ENCODE data around the gene CDS1.

CDS1 gene

DNA sequence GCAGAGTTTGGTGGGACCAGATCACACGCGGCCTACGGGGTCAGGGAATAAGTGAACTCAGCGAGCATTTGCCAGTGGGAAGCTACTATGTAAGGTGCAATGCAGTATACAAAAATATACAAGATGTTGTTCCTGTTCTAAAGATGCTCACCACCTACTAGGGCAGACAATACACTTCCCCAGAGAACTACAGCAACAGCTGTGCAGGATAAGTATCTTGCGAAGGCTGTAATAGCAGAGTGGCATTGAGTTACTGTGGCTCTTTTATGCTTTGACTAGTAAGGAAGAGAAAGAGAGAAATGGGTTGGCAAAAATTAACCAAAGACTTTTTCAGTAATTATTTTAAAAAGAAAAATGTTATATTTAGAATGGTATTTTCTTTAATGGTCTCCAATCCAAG, 61.2 kb downstream of the CDS1 start:
- no peak for TF ChIP-seq SIN3A (IDR thresholded peaks at IDR 0.05; ENCODE audit: borderline replicate concordance, insufficient read depth, low read length)
- no peak for TF ChIP-seq FOXP2 (optimal IDR thresholded peaks at IDR 0.05; ENCODE audit: borderline replicate concordance, extremely low read depth, extremely low read length, insufficient read depth)
- TF ChIP-seq POLR2AphosphoS5 (IDR thresholded peaks at IDR 0.05; ENCODE audit: low read depth, low read length) = no peak
- TF ChIP-seq TAF1 (IDR thresholded peaks at IDR 0.05; ENCODE audit: borderline replicate concordance, insufficient read depth, low read length) = no peak
- TF ChIP-seq, protein P1, sequence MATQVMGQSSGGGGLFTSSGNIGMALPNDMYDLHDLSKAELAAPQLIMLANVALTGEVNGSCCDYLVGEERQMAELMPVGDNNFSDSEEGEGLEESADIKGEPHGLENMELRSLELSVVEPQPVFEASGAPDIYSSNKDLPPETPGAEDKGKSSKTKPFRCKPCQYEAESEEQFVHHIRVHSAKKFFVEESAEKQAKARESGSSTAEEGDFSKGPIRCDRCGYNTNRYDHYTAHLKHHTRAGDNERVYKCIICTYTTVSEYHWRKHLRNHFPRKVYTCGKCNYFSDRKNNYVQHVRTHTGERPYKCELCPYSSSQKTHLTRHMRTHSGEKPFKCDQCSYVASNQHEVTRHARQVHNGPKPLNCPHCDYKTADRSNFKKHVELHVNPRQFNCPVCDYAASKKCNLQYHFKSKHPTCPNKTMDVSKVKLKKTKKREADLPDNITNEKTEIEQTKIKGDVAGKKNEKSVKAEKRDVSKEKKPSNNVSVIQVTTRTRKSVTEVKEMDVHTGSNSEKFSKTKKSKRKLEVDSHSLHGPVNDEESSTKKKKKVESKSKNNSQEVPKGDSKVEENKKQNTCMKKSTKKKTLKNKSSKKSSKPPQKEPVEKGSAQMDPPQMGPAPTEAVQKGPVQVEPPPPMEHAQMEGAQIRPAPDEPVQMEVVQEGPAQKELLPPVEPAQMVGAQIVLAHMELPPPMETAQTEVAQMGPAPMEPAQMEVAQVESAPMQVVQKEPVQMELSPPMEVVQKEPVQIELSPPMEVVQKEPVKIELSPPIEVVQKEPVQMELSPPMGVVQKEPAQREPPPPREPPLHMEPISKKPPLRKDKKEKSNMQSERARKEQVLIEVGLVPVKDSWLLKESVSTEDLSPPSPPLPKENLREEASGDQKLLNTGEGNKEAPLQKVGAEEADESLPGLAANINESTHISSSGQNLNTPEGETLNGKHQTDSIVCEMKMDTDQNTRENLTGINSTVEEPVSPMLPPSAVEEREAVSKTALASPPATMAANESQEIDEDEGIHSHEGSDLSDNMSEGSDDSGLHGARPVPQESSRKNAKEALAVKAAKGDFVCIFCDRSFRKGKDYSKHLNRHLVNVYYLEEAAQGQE (IDR thresholded peaks at IDR 0.05; ENCODE audit: insufficient read depth in 1 of 2, low read depth in 2 of 2, low read length in 2 of 2) = no peak

DNA sequence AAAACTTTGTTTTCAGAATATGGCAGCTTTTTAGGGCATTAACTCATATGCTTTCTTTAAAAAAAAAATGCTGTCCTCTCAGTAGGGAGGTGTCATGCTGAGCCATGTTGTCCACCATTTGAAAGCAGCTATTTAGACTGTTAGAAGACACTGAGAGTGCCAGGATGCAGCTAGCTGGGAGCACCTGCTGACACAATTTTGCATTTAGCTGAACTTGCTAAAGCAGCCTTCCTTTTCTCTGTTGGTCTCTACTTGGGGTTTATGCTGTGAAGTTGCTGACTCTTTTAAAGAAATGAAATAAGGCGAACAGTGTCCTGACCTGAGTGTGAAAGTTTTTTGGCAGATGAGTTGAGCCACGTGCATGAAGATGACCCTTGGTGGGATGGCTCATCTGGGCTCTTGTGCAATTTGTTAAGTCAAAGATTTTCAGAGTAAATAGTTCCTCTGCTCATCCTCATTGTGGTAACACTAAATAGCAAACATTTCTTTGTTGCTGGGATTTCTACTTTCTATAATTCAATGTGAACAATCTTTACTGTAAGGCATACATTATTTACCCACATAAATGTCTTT, 64.5 kb downstream of the CDS1 start:
- TF ChIP-seq POLR2AphosphoS5 (IDR thresholded peaks at IDR 0.05; ENCODE audit: low read depth, low read length) = no peak
- no peak for TF ChIP-seq SIN3A (IDR thresholded peaks at IDR 0.05; ENCODE audit: borderline replicate concordance, insufficient read depth, low read length)
- TF ChIP-seq FOXP2 (optimal IDR thresholded peaks at IDR 0.05; ENCODE audit: borderline replicate concordance, extremely low read depth, extremely low read length, insufficient read depth) = no peak
- TF ChIP-seq TAF1 (IDR thresholded peaks at IDR 0.05; ENCODE audit: borderline replicate concordance, insufficient read depth, low read length) = no peak
- TF ChIP-seq, protein P1 (IDR thresholded peaks at IDR 0.05; ENCODE audit: insufficient read depth in 1 of 2, low read depth in 2 of 2, low read length in 2 of 2) = no peak

DNA sequence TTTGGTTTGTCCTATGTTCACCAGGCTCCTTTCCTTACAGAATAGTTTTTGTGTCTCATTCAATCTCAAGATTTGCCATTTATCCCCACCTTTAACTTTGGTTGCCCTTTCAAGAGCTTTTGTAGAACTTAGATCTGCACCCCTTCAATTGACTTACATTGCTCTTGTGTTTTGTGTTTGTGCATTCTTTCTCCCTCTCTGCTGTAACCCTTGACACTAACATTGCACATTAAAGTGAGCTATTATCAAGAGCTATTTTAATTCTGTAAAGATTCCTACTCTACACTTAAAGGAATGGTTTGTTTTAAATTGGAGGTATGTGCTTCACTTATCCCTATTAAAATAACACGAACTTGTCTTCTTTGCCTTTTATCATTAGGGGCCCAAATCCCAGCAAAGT, 65.3 kb downstream of the CDS1 start:
- no peak for TF ChIP-seq TAF1 (IDR thresholded peaks at IDR 0.05; ENCODE audit: borderline replicate concordance, insufficient read depth, low read length)
- TF ChIP-seq POLR2AphosphoS5 (IDR thresholded peaks at IDR 0.05; ENCODE audit: low read depth, low read length) = no peak
- TF ChIP-seq, protein P1 (IDR thresholded peaks at IDR 0.05; ENCODE audit: insufficient read depth in 1 of 2, low read depth in 2 of 2, low read length in 2 of 2) = no peak
- no peak for TF ChIP-seq SIN3A (IDR thresholded peaks at IDR 0.05; ENCODE audit: borderline replicate concordance, insufficient read depth, low read length)
- no peak for TF ChIP-seq FOXP2 (optimal IDR thresholded peaks at IDR 0.05; ENCODE audit: borderline replicate concordance, extremely low read depth, extremely low read length, insufficient read depth)

DNA sequence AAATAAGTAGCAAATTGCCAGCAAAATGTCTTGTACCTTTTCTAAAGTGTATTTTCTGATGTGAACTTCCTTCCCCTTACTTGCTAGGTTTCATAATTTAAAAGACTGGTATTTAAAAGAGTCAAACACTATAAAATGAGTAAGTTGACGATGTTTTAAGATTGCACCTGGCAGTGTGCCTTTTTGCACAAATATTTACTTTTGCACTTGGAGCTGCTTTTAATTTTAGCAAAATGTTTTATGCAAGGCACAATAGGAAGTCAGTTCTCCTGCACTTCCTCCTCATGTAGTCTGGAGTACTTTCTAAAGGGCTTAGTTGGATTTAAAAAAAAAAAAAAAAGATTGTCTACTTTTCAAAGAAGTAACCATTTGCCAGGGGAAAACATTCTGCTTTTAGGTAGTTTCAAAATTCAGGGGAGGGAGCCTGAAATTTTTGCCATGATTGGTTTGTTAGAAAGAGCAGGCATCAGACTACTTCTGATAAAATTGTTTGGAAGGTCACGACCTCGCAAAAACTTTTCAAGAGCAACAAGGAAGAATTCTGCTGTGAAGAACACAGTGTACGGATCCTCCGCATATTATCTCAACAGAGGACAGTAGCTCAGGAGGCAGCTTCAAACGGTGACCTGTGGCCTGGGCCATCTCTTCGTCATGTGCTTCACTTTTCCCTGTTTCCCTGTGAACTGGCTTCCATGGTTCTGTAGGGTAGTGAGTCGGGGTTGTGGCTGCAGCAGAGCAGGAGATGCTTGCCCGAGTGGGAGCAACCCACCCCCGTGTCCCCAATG, 66.1 kb downstream of the CDS1 start:
- TF ChIP-seq FOXP2 (optimal IDR thresholded peaks at IDR 0.05; ENCODE audit: borderline replicate concordance, extremely low read depth, extremely low read length, insufficient read depth) (no peak), TAF1 (IDR thresholded peaks at IDR 0.05; ENCODE audit: borderline replicate concordance, insufficient read depth, low read length) (no peak)
- TF ChIP-seq, protein P1 (IDR thresholded peaks at IDR 0.05; ENCODE audit: insufficient read depth in 1 of 2, low read depth in 2 of 2, low read length in 2 of 2) = no peak
